Spleen (tissue), 11 donors: ENCODE data around the gene REL. TPM values are rescaled to one million over a fixed set of nuclear protein-coding genes. Genes with fewer than 3 reads are reported as not detected.

Source experiments
- DNase-seq: peaks from one replicate; pipeline ENCODE4 v3.0.0-alpha.2; 2020
- H3K27ac ChIP-seq, 8 donors: fragments of 200-600 bp; sonication (generic) in 7 of 8; 1 replicate in 4 of 8; 2 replicates in 4 of 8; pipeline versions ENCODE4 v1.5.0 to v1.8.0; 2016 to 2021; ENCODE audit warnings: inconsistent platforms in 4 of 8, mild to moderate bottlenecking in 4 of 8, moderate library complexity in 1 of 8
- H3K27me3 ChIP-seq, 7 donors: fragments of 200-600 bp; sonication (generic) in 6 of 7; replicated peaks in 1 of 7; 1 replicate in 4 of 7; 2 replicates in 3 of 7; pipeline versions ENCODE4 v1.5.0 to v1.8.0; 2016 to 2021; ENCODE audit warnings: inconsistent platforms in 3 of 7, mild to moderate bottlenecking in 1 of 7
- H3K36me3 ChIP-seq, 6 donors: fragments of 200-600 bp; sonication (generic) in 5 of 6; 1 replicate in 4 of 6; 2 replicates in 2 of 6; pipeline versions ENCODE4 v1.5.0 to v1.8.0; 2016 to 2021; ENCODE audit warnings: inconsistent platforms in 2 of 6
- H3K4me1 ChIP-seq, 6 donors: fragments of 200-600 bp; sonication (generic) in 5 of 6; 1 replicate in 3 of 6; 2 replicates in 3 of 6; pipeline versions ENCODE4 v1.5.0 to v1.8.0; 2016 to 2021; ENCODE audit warnings: inconsistent platforms in 3 of 6
- H3K4me3 ChIP-seq, 8 donors: fragments of 200-600 bp; sonication (generic) in 7 of 8; 1 replicate in 4 of 8; 2 replicates in 4 of 8; pipeline versions ENCODE4 v1.5.0 to v1.8.0; 2016 to 2021; ENCODE audit warnings: inconsistent platforms in 4 of 8, mild to moderate bottlenecking in 4 of 8, moderate library complexity in 2 of 8
- H3K9me3 ChIP-seq, 8 donors: fragments of 200-600 bp; sonication (generic) in 7 of 8; 1 replicate in 4 of 8; 2 replicates in 4 of 8; pipeline versions ENCODE4 v1.5.0 to v1.8.0; 2016 to 2021; ENCODE audit warnings: inconsistent platforms in 4 of 8
- POLR2A ChIP-seq, 3 donors: fragments of 450-650 bp; IDR thresholded peaks; one replicate each; pipeline ENCODE4 v1.5.1; 2017; ENCODE audit warnings: antibody characterized with exemption in 3 of 3, mild to moderate bottlenecking in 1 of 3
- POLR2AphosphoS5 ChIP-seq, 3 donors: sonication (generic); formaldehyde crosslinking; IDR thresholded peaks; one replicate each; pipeline ENCODE4 v1.5.1; 2017; ENCODE audit warnings: antibody characterized with exemption in 3 of 3
- WGBS, 5 donors: extraction: QIAGEN DNeasy Blood & Tissue Kit in 3 of 5; methylation state at CpG; one replicate each; pipeline versions ENCODE4 v1.1.5 to v1.1.7; 2013 to 2018; 5-methylcytosine and 5-hydroxymethylcytosine counted together
- intact Hi-C: fragments of 100-400 bp; cut with DNase I; formaldehyde crosslinking; loops from one replicate; pipeline ENCODE4 v1.15.0; 2023; ENCODE audit warnings: low total_unique reads
- polyA plus RNA-seq, 3 donors: library from polyadenylated mRNA; stranded (reverse); fragments of 200-250 nt; gene quantifications; one replicate each; pipeline ENCODE4 v1.2.1, GENCODE V29; 2013
- total RNA-seq, 7 donors: library from RNA; depleted of rRNA in 3 of 7; stranded (reverse); fragments of >200 nt in 3 of 7; fragmentation: NEBNext Ultra II Directional in 4 of 7; extraction: Animal tissue kit (Norgen Biotek cat#: 25700) in 4 of 7; gene quantifications; one replicate each; pipeline versions ENCODE4 v1.1.0 to v1.2.1, GENCODE V29; 2016 to 2021
- TF ChIP-seq, protein P1 (sequence below), 11 experiments: fragments of 200-600 bp in 7 of 11; fragments of 450-650 bp in 4 of 11; sonication (generic) in 4 of 11; IDR thresholded peaks in 8 of 11; conservative IDR thresholded peaks in 3 of 11; 1 replicate in 7 of 11; 2 replicates in 4 of 11; pipeline versions ENCODE4 v1.4.0 to v1.8.0; 2016 to 2021; ENCODE audit warnings: antibody characterized with exemption in 11 of 11, inconsistent platforms in 4 of 11, mild to moderate bottlenecking in 1 of 11
- donor health status: healthy with polysubstance abuse.
- donor health status: DM: no; HTN: no; CAD: no; lungs with moderate emphysema.
- donor health status: DM: no; HTN: no; CAD: no.
- donor health status: Bipolar disorder and iron deficiency.
- donor health status: healthy.
- donor health status: DM: no; HTN: no; CAD: no.
- donor health status: DM: yes; HTN: yes; CAD: no.

The REL gene
- total and polyA plus RNA-seq, 10 donors = 1.3 to 68.8 (median 53.8) TPM

DNA sequence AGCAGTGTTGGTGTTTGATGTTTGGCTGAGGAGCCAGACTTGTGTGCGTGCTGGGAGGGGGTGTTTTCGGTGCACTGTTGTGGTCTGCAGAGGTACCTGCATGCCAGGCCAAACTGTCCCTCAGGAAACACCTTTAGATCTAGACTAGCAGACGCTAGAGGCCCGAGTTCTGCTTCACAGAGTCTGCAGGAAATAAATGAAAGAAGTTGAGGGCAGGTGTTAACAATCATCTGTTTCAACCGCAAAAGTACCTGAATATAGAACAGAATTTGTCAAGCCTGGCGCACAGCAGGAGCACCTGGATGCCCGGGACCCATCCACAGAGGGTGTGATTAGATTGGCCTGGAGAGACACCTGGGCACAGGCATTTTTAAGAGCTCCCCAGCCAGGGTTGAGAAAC, 40.5 kb upstream of the REL start:
- H3K4me3 ChIP-seq = no peak overlapping the region
- TF ChIP-seq POLR2AphosphoS5 (IDR thresholded peaks at IDR 0.05) (peak in 2 of 3 donors; percentile 72 to 77), POLR2A (IDR thresholded peaks at IDR 0.05) (no peak)
- TF ChIP-seq, protein P1, sequence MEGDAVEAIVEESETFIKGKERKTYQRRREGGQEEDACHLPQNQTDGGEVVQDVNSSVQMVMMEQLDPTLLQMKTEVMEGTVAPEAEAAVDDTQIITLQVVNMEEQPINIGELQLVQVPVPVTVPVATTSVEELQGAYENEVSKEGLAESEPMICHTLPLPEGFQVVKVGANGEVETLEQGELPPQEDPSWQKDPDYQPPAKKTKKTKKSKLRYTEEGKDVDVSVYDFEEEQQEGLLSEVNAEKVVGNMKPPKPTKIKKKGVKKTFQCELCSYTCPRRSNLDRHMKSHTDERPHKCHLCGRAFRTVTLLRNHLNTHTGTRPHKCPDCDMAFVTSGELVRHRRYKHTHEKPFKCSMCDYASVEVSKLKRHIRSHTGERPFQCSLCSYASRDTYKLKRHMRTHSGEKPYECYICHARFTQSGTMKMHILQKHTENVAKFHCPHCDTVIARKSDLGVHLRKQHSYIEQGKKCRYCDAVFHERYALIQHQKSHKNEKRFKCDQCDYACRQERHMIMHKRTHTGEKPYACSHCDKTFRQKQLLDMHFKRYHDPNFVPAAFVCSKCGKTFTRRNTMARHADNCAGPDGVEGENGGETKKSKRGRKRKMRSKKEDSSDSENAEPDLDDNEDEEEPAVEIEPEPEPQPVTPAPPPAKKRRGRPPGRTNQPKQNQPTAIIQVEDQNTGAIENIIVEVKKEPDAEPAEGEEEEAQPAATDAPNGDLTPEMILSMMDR (IDR thresholded peaks at IDR 0.05 in 8 of 11, conservative IDR thresholded peaks at IDR 0.05 in 3 of 11) = no peak
- peak overlapping the region in 5 of 8 donors; percentile 55 to 82 (median 66) for H3K27ac ChIP-seq
- intact Hi-C loops = no loop called here
- H3K9me3 ChIP-seq = no peaks in the 10 kb centered on the region
- H3K27me3 ChIP-seq = no peaks in the 10 kb centered on the region
- DNase-seq = peak; percentile 81
- WGBS, 5 donors = 26 to 42% (median 27%) methylated on average over 7 of the region's 7 CpGs
- peaks cover 4 to 68% (median 28%) of the 10 kb centered on the region in 6 donors for H3K4me1 ChIP-seq
- H3K36me3 ChIP-seq = no peaks in the 10 kb centered on the region

DNA sequence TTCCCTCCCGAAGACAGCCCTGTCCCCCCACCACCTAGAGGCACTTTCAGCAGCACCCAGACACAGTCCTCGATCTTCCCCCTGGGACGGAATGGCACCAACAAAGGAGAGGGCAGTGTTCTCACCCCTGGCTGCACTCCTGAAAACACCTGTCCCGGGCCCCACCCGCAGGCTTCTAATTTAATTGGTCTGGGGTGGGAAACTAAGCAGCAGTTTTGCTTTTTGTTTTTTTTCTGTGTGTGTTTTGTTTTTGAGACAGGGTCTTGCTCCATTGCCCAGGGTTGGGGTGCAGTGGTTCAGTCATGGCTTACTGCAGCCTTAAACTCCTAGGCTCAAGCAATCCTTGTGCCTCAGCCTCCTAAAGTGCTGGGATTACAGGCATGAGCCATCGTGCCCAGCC, 38.4 kb upstream of the REL start:
- Histone ChIP-seq H3K27ac (peak overlapping the region in 2 of 8 donors; percentile 7 to 22), H3K36me3 (no peaks in the 10 kb centered on the region), H3K27me3 (no peaks in the 10 kb centered on the region), H3K4me3 (no peak overlapping the region), H3K4me1 (peaks cover 4 to 60% (median 24%) of the 10 kb centered on the region in 6 donors), H3K9me3 (no peaks in the 10 kb centered on the region)
- DNase-seq = no peak
- TF ChIP-seq POLR2A (IDR thresholded peaks at IDR 0.05) (no peak), POLR2AphosphoS5 (IDR thresholded peaks at IDR 0.05) (no peak)
- TF ChIP-seq, protein P1 (IDR thresholded peaks at IDR 0.05 in 8 of 11, conservative IDR thresholded peaks at IDR 0.05 in 3 of 11) = no peak
- intact Hi-C loops = no loop called here
- 73 to 93% (median 81%) methylated on average over 6 of the region's 6 CpGs for WGBS, 5 donors

DNA sequence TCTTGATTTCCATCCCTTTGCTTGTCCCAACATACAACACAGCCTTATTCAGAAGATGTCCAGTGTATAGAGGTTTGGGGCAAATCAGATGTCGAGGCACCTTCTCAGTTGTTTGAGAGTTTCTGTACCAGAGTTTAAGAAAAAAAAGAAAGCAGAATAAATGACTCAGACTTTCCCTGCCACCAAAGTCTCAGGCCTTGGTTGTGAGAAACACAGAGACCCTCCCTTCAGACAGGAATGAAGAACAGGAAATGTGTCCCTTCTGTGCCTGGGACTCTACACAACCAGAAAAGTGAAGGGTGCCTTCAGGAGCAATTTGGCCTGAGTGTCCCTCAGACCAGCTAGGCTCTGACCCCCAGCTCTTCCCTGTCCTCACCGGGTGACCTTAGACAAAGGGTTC, 37.3 kb upstream of the REL start:
- Histone ChIP-seq H3K27ac (peak overlapping the region in 1 of 8 donors; percentile 12), H3K9me3 (no peaks in the 10 kb centered on the region), H3K36me3 (no peaks in the 10 kb centered on the region), H3K4me3 (no peak overlapping the region), H3K4me1 (peaks cover 4 to 58% (median 24%) of the 10 kb centered on the region in 6 donors), H3K27me3 (no peaks in the 10 kb centered on the region)
- WGBS, 5 donors = 58 to 83% (median 78%) methylated on average over 2 of the region's 2 CpGs
- intact Hi-C loops = no loop called here
- TF ChIP-seq POLR2AphosphoS5 (IDR thresholded peaks at IDR 0.05) (no peak), POLR2A (IDR thresholded peaks at IDR 0.05) (no peak)
- TF ChIP-seq, protein P1 (IDR thresholded peaks at IDR 0.05 in 8 of 11, conservative IDR thresholded peaks at IDR 0.05 in 3 of 11) = no peak
- no peak for DNase-seq

DNA sequence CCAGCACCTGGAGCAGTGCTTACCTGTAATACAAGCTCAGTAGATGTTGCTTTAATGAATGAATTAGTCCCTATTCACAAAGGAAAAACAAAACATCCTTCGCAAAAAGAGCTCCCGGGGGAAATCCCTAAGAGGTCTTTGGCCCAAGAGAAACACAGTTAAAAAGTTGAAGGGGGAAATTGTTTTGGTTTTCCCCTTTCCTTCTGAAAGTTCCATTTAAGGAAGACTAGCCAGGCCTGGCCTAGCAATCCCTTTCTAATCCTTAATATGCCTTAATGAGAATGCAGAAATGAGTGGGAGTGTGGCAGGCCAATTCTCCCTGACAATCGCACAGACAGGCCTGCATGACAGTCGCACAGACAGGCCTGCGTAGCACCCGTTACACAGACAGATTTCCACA, 33.5 kb upstream of the REL start:
- H3K9me3 ChIP-seq = no peaks in the 10 kb centered on the region
- no peaks in the 10 kb centered on the region for H3K36me3 ChIP-seq
- intact Hi-C loops = no loop called here
- no peaks in the 10 kb centered on the region for H3K27me3 ChIP-seq
- DNase-seq = no peak
- 76 to 89% (median 84%) methylated on average over 6 of the region's 6 CpGs for WGBS, 5 donors
- no peak for TF ChIP-seq POLR2A (IDR thresholded peaks at IDR 0.05)
- TF ChIP-seq, protein P1 (IDR thresholded peaks at IDR 0.05 in 8 of 11, conservative IDR thresholded peaks at IDR 0.05 in 3 of 11) = no peak
- TF ChIP-seq POLR2AphosphoS5 (IDR thresholded peaks at IDR 0.05) = no peak
- H3K4me3 ChIP-seq = no peak overlapping the region
- peaks cover 3 to 31% (median 7%) of the 10 kb centered on the region in 6 donors for H3K4me1 ChIP-seq
- H3K27ac ChIP-seq = peak overlapping the region in 1 of 8 donors; percentile 38
